HepG2 (cell line): ENCODE measurements around the gene KRTAP10-9.
"Not testable (repeated sequence)": the region's sequence is repeated elsewhere in the genome, so short reads cannot be mapped to it uniquely, and the experiment has no call there.

ENCODE experiments used
- CHD2 ChIP-seq: IDR thresholded peaks from 2 replicates; pipeline ENCODE4 v1.6.1; 2011; ENCODE audit warnings: low read depth, low read length, improper control_type of control experiment
- MTA1 ChIP-seq: sonication (generic); formaldehyde crosslinking; IDR thresholded peaks from 2 replicates; pipeline ENCODE4 v1.4.0; 2020; ENCODE audit warnings: missing genetic modification reagents, mild to moderate bottlenecking, borderline replicate concordance
- POLR2A ChIP-seq, 2 experiments: IDR thresholded peaks; 2 replicates each; pipeline ENCODE4 v1.6.1; 2011; ENCODE audit warnings: low read depth in 2 of 2, low read length in 2 of 2, mild to moderate bottlenecking in 1 of 2, moderate library complexity in 1 of 2; ENCODE audit not compliant: insufficient read depth in 1 of 2
- SMAD9 ChIP-seq: sonication (generic); formaldehyde crosslinking; IDR thresholded peaks from 2 replicates; pipeline ENCODE4 v1.5.1; 2020; ENCODE audit warnings: mild to moderate bottlenecking, missing genetic modification reagents
- ZBTB7B ChIP-seq: sonication (generic); formaldehyde crosslinking; IDR thresholded peaks from 2 replicates; pipeline ENCODE4 v1.4.0; 2020; ENCODE audit warnings: missing genetic modification reagents
- ZNF143 ChIP-seq: sonication (generic); formaldehyde crosslinking; IDR thresholded peaks from 2 replicates; pipeline ENCODE4 v1.4.0; 2020; ENCODE audit warnings: missing genetic modification reagents
- ZNF205 ChIP-seq: IDR thresholded peaks from 2 replicates; pipeline ENCODE4 v1.6.1; 2018; ENCODE audit warnings: missing biosample characterization, missing genetic modification reagents
- ZNF260 ChIP-seq: sonication (generic); formaldehyde crosslinking; IDR thresholded peaks from 2 replicates; pipeline ENCODE4 v1.4.0; 2020; ENCODE audit warnings: missing genetic modification reagents, low read depth, mild to moderate bottlenecking, borderline replicate concordance
- ZNF768 ChIP-seq: sonication (generic); formaldehyde crosslinking; IDR thresholded peaks from 2 replicates; pipeline ENCODE4 v1.4.0; 2020; ENCODE audit warnings: missing genetic modification reagents
- ZSCAN31 ChIP-seq: sonication (generic); formaldehyde crosslinking; IDR thresholded peaks from 2 replicates; pipeline ENCODE4 v1.5.0; 2020; ENCODE audit warnings: low read depth, mild to moderate bottlenecking, missing genetic modification reagents
- TF ChIP-seq, protein P1 (sequence below): sonication (generic); formaldehyde crosslinking; IDR thresholded peaks from 2 replicates; pipeline ENCODE4 v1.5.0; 2020; ENCODE audit warnings: missing genetic modification reagents, mild to moderate bottlenecking, borderline replicate concordance
- TF ChIP-seq, protein P2 (sequence below): sonication (generic); formaldehyde crosslinking; IDR thresholded peaks from 2 replicates; pipeline ENCODE4 v1.4.0; 2020; ENCODE audit warnings: missing genetic modification reagents
- TF ChIP-seq, protein P3 (sequence below): sonication (generic); formaldehyde crosslinking; conservative IDR thresholded peaks from 2 replicates; pipeline ENCODE4 v1.8.0; 2022; ENCODE audit warnings: low read depth, missing genetic modification reagents
- TF ChIP-seq, protein P4 (sequence below): fragments of 450-650 bp; IDR thresholded peaks from 2 replicates; pipeline ENCODE4 v1.6.1; 2016

DNA sequence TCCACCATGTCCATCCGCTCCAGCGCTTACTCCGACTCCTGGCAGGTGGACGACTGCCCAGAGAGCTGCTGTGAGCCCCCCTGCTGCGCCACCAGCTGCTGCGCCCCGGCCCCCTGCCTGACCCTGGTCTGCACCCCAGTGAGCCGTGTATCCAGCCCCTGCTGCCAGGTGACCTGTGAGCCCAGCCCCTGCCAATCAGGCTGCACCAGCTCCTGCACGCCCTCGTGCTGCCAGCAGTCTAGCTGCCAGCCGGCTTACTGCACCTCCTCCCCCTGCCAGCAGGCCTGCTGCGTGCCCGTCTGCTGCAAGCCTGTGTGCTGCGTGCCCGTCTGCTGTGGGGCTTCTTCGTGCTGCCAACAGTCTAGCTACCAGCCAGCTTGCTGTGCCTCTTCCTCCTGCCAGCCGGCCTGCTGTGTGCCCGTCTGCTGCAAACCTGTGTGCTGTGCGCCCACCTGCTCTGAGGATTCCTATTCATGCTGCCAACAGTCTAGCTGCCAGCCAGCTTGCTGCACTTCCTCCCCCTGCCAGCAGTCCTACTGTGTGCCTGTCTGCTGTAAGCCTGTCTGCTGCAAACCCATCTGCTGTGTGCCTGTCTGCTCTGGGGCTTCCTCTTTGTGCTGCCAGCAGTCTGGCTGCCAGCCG, 409 bp downstream of the KRTAP10-9 start:
- not testable (repeated sequence) for TF ChIP-seq MTA1 (CRISPR knock-in tag); ZNF260 (CRISPR knock-in tag); ZBTB7B; ZSCAN31 (CRISPR knock-in tag); ZNF205 (CRISPR knock-in tag); POLR2A (IDR thresholded peaks at IDR 0.05; ENCODE audit: insufficient read depth in 1 of 2, low read depth in 2 of 2, low read length in 2 of 2); CHD2; ZNF143 (CRISPR knock-in tag); SMAD9 (CRISPR knock-in tag); ZNF768 (CRISPR knock-in tag)
- TF ChIP-seq, protein P1, sequence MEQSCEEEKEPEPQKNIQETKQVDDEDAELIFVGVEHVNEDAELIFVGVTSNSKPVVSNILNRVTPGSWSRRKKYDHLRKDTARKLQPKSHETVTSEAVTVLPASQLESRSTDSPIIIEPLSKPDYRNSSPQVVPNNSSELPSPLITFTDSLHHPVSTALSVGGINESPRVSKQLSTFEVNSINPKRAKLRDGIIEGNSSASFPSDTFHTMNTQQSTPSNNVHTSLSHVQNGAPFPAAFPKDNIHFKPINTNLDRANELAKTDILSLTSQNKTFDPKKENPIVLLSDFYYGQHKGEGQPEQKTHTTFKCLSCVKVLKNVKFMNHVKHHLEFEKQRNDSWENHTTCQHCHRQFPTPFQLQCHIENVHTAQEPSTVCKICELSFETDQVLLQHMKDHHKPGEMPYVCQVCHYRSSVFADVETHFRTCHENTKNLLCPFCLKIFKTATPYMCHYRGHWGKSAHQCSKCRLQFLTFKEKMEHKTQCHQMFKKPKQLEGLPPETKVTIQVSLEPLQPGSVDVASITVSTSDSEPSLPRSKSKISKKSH (CRISPR knock-in tag), result not testable (repeated sequence)
- TF ChIP-seq, protein P2, sequence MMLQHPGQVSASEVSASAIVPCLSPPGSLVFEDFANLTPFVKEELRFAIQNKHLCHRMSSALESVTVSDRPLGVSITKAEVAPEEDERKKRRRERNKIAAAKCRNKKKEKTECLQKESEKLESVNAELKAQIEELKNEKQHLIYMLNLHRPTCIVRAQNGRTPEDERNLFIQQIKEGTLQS (CRISPR knock-in tag), result not testable (repeated sequence)
- TF ChIP-seq, protein P3, sequence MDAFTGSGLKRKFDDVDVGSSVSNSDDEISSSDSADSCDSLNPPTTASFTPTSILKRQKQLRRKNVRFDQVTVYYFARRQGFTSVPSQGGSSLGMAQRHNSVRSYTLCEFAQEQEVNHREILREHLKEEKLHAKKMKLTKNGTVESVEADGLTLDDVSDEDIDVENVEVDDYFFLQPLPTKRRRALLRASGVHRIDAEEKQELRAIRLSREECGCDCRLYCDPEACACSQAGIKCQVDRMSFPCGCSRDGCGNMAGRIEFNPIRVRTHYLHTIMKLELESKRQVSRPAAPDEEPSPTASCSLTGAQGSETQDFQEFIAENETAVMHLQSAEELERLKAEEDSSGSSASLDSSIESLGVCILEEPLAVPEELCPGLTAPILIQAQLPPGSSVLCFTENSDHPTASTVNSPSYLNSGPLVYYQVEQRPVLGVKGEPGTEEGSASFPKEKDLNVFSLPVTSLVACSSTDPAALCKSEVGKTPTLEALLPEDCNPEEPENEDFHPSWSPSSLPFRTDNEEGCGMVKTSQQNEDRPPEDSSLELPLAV, result not testable (repeated sequence)
- TF ChIP-seq, protein P4, sequence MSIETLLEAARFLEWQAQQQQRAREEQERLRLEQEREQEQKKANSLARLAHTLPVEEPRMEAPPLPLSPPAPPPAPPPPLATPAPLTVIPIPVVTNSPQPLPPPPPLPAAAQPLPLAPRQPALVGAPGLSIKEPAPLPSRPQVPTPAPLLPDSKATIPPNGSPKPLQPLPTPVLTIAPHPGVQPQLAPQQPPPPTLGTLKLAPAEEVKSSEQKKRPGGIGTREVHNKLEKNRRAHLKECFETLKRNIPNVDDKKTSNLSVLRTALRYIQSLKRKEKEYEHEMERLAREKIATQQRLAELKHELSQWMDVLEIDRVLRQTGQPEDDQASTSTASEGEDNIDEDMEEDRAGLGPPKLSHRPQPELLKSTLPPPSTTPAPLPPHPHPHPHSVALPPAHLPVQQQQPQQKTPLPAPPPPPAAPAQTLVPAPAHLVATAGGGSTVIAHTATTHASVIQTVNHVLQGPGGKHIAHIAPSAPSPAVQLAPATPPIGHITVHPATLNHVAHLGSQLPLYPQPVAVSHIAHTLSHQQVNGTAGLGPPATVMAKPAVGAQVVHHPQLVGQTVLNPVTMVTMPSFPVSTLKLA, result not testable (repeated sequence)
